H1 (cell line): ENCODE results near the gene CD59. TPM values are rescaled to one million over a fixed set of nuclear protein-coding genes. Genes with fewer than 3 reads are reported as not detected.

ENCODE experiments used
- CTCF ChIA-PET: fragments of 300-600 bp; sonication (Branson Sonifier 250); formaldehyde crosslinking; loops from one replicate; lab custom pipeline; 2021; ENCODE audit not compliant: partially characterized antibody; lab: Charles Lee
- POLR2A ChIA-PET: fragments of 300-600 bp; sonication (Branson Sonifier 250); formaldehyde crosslinking; loops from one replicate; lab custom pipeline; 2021; ENCODE audit warnings: inconsistent platforms; ENCODE audit not compliant: partially characterized antibody; lab: Charles Lee
- DNase-seq, 2 experiments: peaks; one replicate each; pipeline versions ENCODE4 v3.0.0 to v3.0.0-alpha.2; 2010 to 2022; ENCODE audit warnings: low spot score in 2 of 2, low read depth in 1 of 2, mixed read lengths in 1 of 2
- FAIRE-seq: peaks from 2 replicates; lab custom pipeline; 2011; peaks lifted over from hg19 to GRCh38; lab: Jason Lieb, UNC
- H2AFZ ChIP-seq: 2 replicates; pipeline ENCODE4 v1.8.1; 2012; ENCODE audit warnings: low read length, inconsistent platforms
- H2AK5ac ChIP-seq: 2 replicates; pipeline ENCODE4 v1.6.1; 2013; ENCODE audit warnings: low read depth, low read length
- H2BK120ac ChIP-seq: replicated peaks from 2 replicates; pipeline ENCODE3; 2013; ENCODE audit warnings: low read depth, low read length, inconsistent platforms
- H2BK12ac ChIP-seq: 2 replicates; pipeline ENCODE4 v1.6.1; 2013; ENCODE audit warnings: low read depth, low read length
- H2BK15ac ChIP-seq: 2 replicates; pipeline ENCODE4 v1.6.1; 2013; ENCODE audit warnings: low read length
- H2BK20ac ChIP-seq: 2 replicates; pipeline ENCODE4 v1.6.1; 2013; ENCODE audit warnings: low read length
- H2BK5ac ChIP-seq: 2 replicates; pipeline ENCODE4 v1.6.1; 2013; ENCODE audit warnings: low read depth, low read length
- H3K14ac ChIP-seq: 2 replicates; pipeline ENCODE4 v1.6.1; 2013; ENCODE audit warnings: inconsistent platforms; ENCODE audit not compliant: insufficient read length
- H3K18ac ChIP-seq: 2 replicates; pipeline ENCODE4 v1.6.1; 2013; ENCODE audit warnings: low read length; ENCODE audit errors: extremely low read depth
- H3K23ac ChIP-seq: 2 replicates; pipeline ENCODE4 v1.6.1; 2013; ENCODE audit warnings: inconsistent platforms; ENCODE audit not compliant: insufficient read length
- H3K23me2 ChIP-seq: 2 replicates; pipeline ENCODE4 v1.6.1; 2013; ENCODE audit warnings: low read depth, low read length
- H3K27ac ChIP-seq: 2 replicates; pipeline ENCODE4 v1.6.1; 2011; ENCODE audit warnings: low read depth, low read length, inconsistent platforms
- H3K27me3 ChIP-seq, 4 experiments: replicated peaks in 1 of 4; 1 replicate in 1 of 4; 2 replicates in 3 of 4; pipeline versions ENCODE4 v1.6.1 to v1.8.1; 2011 to 2013; ENCODE audit warnings: low read length in 3 of 4, mild to moderate bottlenecking in 3 of 4, inconsistent platforms in 2 of 4, mixed read lengths in 2 of 4, moderate library complexity in 1 of 4; ENCODE audit not compliant: control insufficient read depth in 3 of 4, insufficient read depth in 3 of 4; ENCODE audit errors: extremely low read depth in 1 of 4
- H3K36me3 ChIP-seq, 4 experiments: 2 replicates each; pipeline versions ENCODE4 v1.6.1 to v1.8.1; 2011 to 2013; ENCODE audit warnings: mild to moderate bottlenecking in 4 of 4, low read length in 3 of 4, moderate library complexity in 2 of 4, control low read depth in 1 of 4, inconsistent platforms in 1 of 4; ENCODE audit not compliant: insufficient read depth in 4 of 4, control insufficient read depth in 2 of 4
- H3K4ac ChIP-seq: replicated peaks from 2 replicates; pipeline ENCODE3; 2013; ENCODE audit warnings: low read length, low read depth, mixed read lengths, inconsistent platforms; ENCODE audit not compliant: insufficient read length
- H3K4me1 ChIP-seq, 4 experiments: replicated peaks in 1 of 4; 1 replicate in 1 of 4; 2 replicates in 3 of 4; pipeline versions ENCODE4 v1.6.1 to v1.8.1; 2011 to 2013; ENCODE audit warnings: low read length in 3 of 4, inconsistent platforms in 2 of 4, mixed read lengths in 1 of 4; ENCODE audit not compliant: insufficient read depth in 4 of 4, control insufficient read depth in 3 of 4
- H3K4me2 ChIP-seq, 2 experiments: 2 replicates each; pipeline versions ENCODE4 v1.6.1 to v1.8.1; 2011 to 2013; ENCODE audit warnings: low read depth in 2 of 2, low read length in 2 of 2, control low read depth in 1 of 2, inconsistent platforms in 1 of 2, mild to moderate bottlenecking in 1 of 2; ENCODE audit not compliant: insufficient read depth in 1 of 2
- H3K4me3 ChIP-seq, 4 experiments: fragments of 200-600, 300-600 bp in 1 of 4; sonication (generic), shearing (Covaris generic), sonication (Bioruptor Twin) in 1 of 4; 2 replicates each; pipeline versions ENCODE4 v1.5.1 to v1.8.1; 2011 to 2016; ENCODE audit warnings: low read length in 4 of 4, low read depth in 3 of 4, control low read depth in 2 of 4, inconsistent platforms in 2 of 4, mild to moderate bottlenecking in 2 of 4, mixed read lengths in 1 of 4, moderate library complexity in 1 of 4; ENCODE audit not compliant: insufficient read depth in 2 of 4; ENCODE audit errors: extremely low read depth in 1 of 4
- H3K56ac ChIP-seq: replicated peaks from 2 replicates; pipeline ENCODE3; 2013; ENCODE audit warnings: low read depth, mild to moderate bottlenecking, mixed read lengths, low read length, inconsistent platforms; ENCODE audit not compliant: insufficient read length
- H3K79me1 ChIP-seq: 2 replicates; pipeline ENCODE4 v1.6.1; 2013; ENCODE audit warnings: low read depth, low read length, control low read depth
- H3K79me2 ChIP-seq, 2 experiments: 2 replicates each; pipeline versions ENCODE4 v1.6.1 to v1.8.1; 2012 to 2013; ENCODE audit warnings: low read length in 2 of 2, mild to moderate bottlenecking in 2 of 2, inconsistent platforms in 1 of 2; ENCODE audit not compliant: insufficient read depth in 2 of 2, control insufficient read depth in 1 of 2
- H3K9ac ChIP-seq, 4 experiments: replicated peaks in 1 of 4; 1 replicate in 1 of 4; 2 replicates in 3 of 4; pipeline versions ENCODE4 v1.6.1 to v1.8.1; 2011 to 2013; ENCODE audit warnings: low read depth in 3 of 4, low read length in 3 of 4, control low read depth in 2 of 4, mild to moderate bottlenecking in 2 of 4, moderate library complexity in 2 of 4, inconsistent platforms in 1 of 4; ENCODE audit errors: extremely low read depth in 1 of 4
- H3K9me3 ChIP-seq, 2 experiments: 2 replicates each; pipeline versions ENCODE4 v1.6.1 to v1.8.1; 2012 to 2013; ENCODE audit warnings: mild to moderate bottlenecking in 2 of 2, moderate library complexity in 2 of 2, control low read depth in 1 of 2, inconsistent platforms in 1 of 2, low read depth in 1 of 2, low read length in 1 of 2, mixed read lengths in 1 of 2; ENCODE audit not compliant: insufficient read depth in 2 of 2
- H4K20me1 ChIP-seq, 2 experiments: replicated peaks in 1 of 2; 2 replicates each; pipeline versions ENCODE3 to v1.8.1; 2011 to 2013; ENCODE audit warnings: inconsistent platforms in 2 of 2, low read length in 2 of 2, mild to moderate bottlenecking in 1 of 2; ENCODE audit not compliant: insufficient read depth in 2 of 2, control insufficient read depth in 1 of 2
- H4K5ac ChIP-seq: 2 replicates; pipeline ENCODE4 v1.6.1; 2013; ENCODE audit warnings: low read length, low read depth, mixed read lengths, inconsistent platforms; ENCODE audit not compliant: insufficient read length
- H4K8ac ChIP-seq: 2 replicates; pipeline ENCODE4 v1.8.0; 2013; ENCODE audit warnings: mild to moderate bottlenecking, moderate library complexity, low read length, inconsistent platforms; ENCODE audit not compliant: insufficient read depth; ENCODE audit errors: extremely low read depth
- H4K91ac ChIP-seq: replicated peaks from 2 replicates; pipeline ENCODE3; 2013; ENCODE audit warnings: low read length, mixed read lengths, inconsistent platforms; ENCODE audit not compliant: insufficient read length
- CBX8 ChIP-seq: fragments of 300-800, 300-1000 bp; sonication (generic); IDR thresholded peaks from 2 replicates; pipeline ENCODE4 v1.7.1; 2016; ENCODE audit warnings: low read depth, low read length, borderline replicate concordance
- CHD2 ChIP-seq: IDR thresholded peaks from 2 replicates; pipeline ENCODE4 v1.6.1; 2012; ENCODE audit warnings: low read length, improper control_type of control experiment
- GABPA ChIP-seq: IDR thresholded peaks from 2 replicates; pipeline ENCODE4 v1.6.1; 2011; ENCODE audit warnings: mild to moderate bottlenecking, low read length, moderate library complexity, borderline replicate concordance; ENCODE audit not compliant: insufficient read depth
- HDAC6 ChIP-seq: IDR thresholded peaks from one replicate; pipeline ENCODE4 v1.7.1; 2012; ENCODE audit warnings: low read depth, mild to moderate bottlenecking, inconsistent platforms, low read length, moderate library complexity
- KDM1A ChIP-seq: fragments of 200-600, 300-600 bp; sonication (generic); IDR thresholded peaks from 2 replicates; pipeline ENCODE4 v1.7.1; 2016; ENCODE audit warnings: mild to moderate bottlenecking, low read length, borderline replicate concordance
- NRF1 ChIP-seq: IDR thresholded peaks from 2 replicates; pipeline ENCODE4 v1.6.1; 2011; ENCODE audit warnings: mild to moderate bottlenecking, low read depth, low read length, improper control_type of control experiment
- POLR2AphosphoS5 ChIP-seq: IDR thresholded peaks from 2 replicates; pipeline ENCODE4 v1.6.1; 2011; ENCODE audit warnings: low read depth, low read length
- RAD21 ChIP-seq, 2 experiments: IDR thresholded peaks in 1 of 2; conservative IDR thresholded peaks in 1 of 2; 2 replicates each; pipeline ENCODE4 v1.6.1; 2011; ENCODE audit warnings: low read depth in 2 of 2, low read length in 2 of 2, improper control_type of control experiment in 1 of 2, inconsistent platforms in 1 of 2, mild to moderate bottlenecking in 1 of 2, moderate library complexity in 1 of 2
- RFX5 ChIP-seq: IDR thresholded peaks from 2 replicates; pipeline ENCODE4 v1.6.1; 2011; ENCODE audit warnings: low read depth, low read length, improper control_type of control experiment, borderline replicate concordance
- SIN3A ChIP-seq, 2 experiments: IDR thresholded peaks in 1 of 2; conservative IDR thresholded peaks in 1 of 2; 2 replicates each; pipeline ENCODE4 v1.6.1; 2011 to 2012; ENCODE audit warnings: low read length in 2 of 2, improper control_type of control experiment in 1 of 2, low read depth in 1 of 2, mild to moderate bottlenecking in 1 of 2
- SP4 ChIP-seq: IDR thresholded peaks from 2 replicates; pipeline ENCODE4 v1.6.1; 2012; ENCODE audit warnings: low read length, inconsistent platforms
- TAF1 ChIP-seq: IDR thresholded peaks from 2 replicates; pipeline ENCODE4 v1.6.1; 2011; ENCODE audit warnings: mild to moderate bottlenecking, low read depth, low read length
- TAF7 ChIP-seq: optimal IDR thresholded peaks from 2 replicates; pipeline ENCODE3; 2011; ENCODE audit warnings: low read depth, mild to moderate bottlenecking, inconsistent platforms, low read length, moderate library complexity, borderline replicate concordance
- TCF12 ChIP-seq: IDR thresholded peaks from 2 replicates; pipeline ENCODE4 v1.6.1; 2011; ENCODE audit warnings: low read depth, mild to moderate bottlenecking, low read length
- WGBS, 2 experiments: shearing (Covaris generic) in 1 of 2; methylation state at CpG; one replicate each; pipeline versions ENCODE4 v1.1.6 to v1.1.7; 2013 to 2015; ENCODE audit warnings: low lambda C conversion rate in 2 of 2, mixed read lengths in 2 of 2, inconsistent platforms in 1 of 2, low coverage in 1 of 2, missing lambda C conversion rate in 1 of 2; ENCODE audit not compliant: insufficient replicate concordance in 2 of 2, insufficient coverage in 1 of 2, insufficient read length in 1 of 2; ENCODE audit errors: extremely low coverage in 1 of 2, missing lambda C conversion rate in 1 of 2; 5-methylcytosine and 5-hydroxymethylcytosine counted together
- polyA plus RNA-seq, 7 experiments: library from polyadenylated mRNA; depleted of rRNA in 3 of 7; stranded (reverse) in 5 of 7; unstranded in 2 of 7; fragments of >200 nt in 5 of 7; fragments of 200-250 nt in 2 of 7; gene quantifications; 1 replicate in 5 of 7; 2 replicates in 1 of 7; 4 replicates in 1 of 7; pipeline versions ENCODE4 v1.2.1 to v1.2.3, GENCODE V29; 2011 to 2013; ENCODE audit warnings: missing spikeins in 2 of 7, mixed read lengths in 2 of 7
- total RNA-seq: library from RNA; stranded (reverse); fragmentation: NEBNext Ultra II Directional; extraction: Animal tissue kit (Norgen Biotek cat#: 25700); gene quantifications from 2 replicates; pipeline ENCODE4 v1.2.1, GENCODE V29; 2021

CD59 gene
- total and polyA plus RNA-seq, 2 of the 8 experiments (the other 6 are each of a cell fraction or from before 2014, with no cell fraction given): 63.1 to 90.3 TPM

DNA sequence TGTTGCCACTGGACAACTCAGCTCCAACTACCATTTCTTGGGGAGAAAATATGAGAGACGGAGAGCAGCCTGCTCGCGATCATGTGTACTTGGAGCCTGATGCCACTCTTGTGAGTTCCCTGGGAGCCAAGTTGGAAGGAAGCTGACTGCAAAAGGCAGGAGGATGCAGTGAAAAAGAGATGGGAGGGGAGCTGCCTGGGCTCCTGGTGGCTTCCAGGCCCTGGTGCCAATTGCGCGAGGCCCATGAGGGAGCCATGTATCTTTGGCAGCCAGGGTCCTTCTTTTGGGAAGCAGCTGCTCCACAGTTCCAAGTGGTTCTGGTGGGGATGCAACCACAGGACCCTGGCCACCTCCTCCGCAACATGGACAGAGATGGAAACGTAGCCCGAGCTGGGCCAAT, 46.7 kb downstream of the CD59 start:
- no peak overlapping the region for H3K18ac ChIP-seq
- no peak overlapping the region for H2BK120ac ChIP-seq
- POLR2A ChIA-PET: interaction anchor here (2.2 kb wide), 1 partner anchor 11 kb away, joined by 9 read pairs; the partner anchor contains the start of gene C11orf91

More for the DNA sequence above, 46.7 kb downstream of the CD59 start:
- Histone ChIP-seq H3K27ac (no peak overlapping the region), H4K91ac (no peak overlapping the region), H2BK15ac (0 out of 2 replicates have a peak overlapping the region, but pooled peaks have one; percentile 33), H3K4me1 (peaks cover 2 to 12% (median 8%) of the 10 kb centered on the region in 4 experiments), H4K8ac (no peak overlapping the region), H4K5ac (no peak overlapping the region), H4K20me1 (no peaks in the 10 kb centered on the region), H3K9ac (no peak overlapping the region), H3K9me3 (no peaks in the 10 kb centered on the region), H2AK5ac (no peak overlapping the region), H2BK20ac (no peak overlapping the region), H3K14ac (no peak overlapping the region), H3K79me2 (no peaks in the 10 kb centered on the region), H3K4me2 (no peak overlapping the region), H2BK12ac (no peak overlapping the region), H3K56ac (no peak overlapping the region), H3K4me3 (no peak overlapping the region), H3K79me1 (no peaks in the 10 kb centered on the region), H3K27me3 (no peaks in the 10 kb centered on the region), H3K23ac (no peak overlapping the region), H2BK5ac (no peak overlapping the region), H2AFZ (no peak overlapping the region), H3K4ac (no peak overlapping the region), H3K36me3 (no peaks in the 10 kb centered on the region), H3K23me2 (no peaks in the 10 kb centered on the region)
- 91% methylated on average over 8 of the region's 8 CpGs; no CpG with 5 or more reads in 1 of the 2 experiments for WGBS, 2 experiments
- no peak for TF ChIP-seq SIN3A (conservative IDR thresholded peaks at IDR 0.05 in 1 of 2, IDR thresholded peaks at IDR 0.05 in 1 of 2; ENCODE audit: low read depth in 1 of 2, low read length in 2 of 2)
- TF ChIP-seq TAF7: no peak
- TF ChIP-seq RAD21 (IDR thresholded peaks at IDR 0.05 in 1 of 2, conservative IDR thresholded peaks at IDR 0.05 in 1 of 2; ENCODE audit: low read depth in 2 of 2, low read length in 2 of 2): no peak
- TF ChIP-seq CBX8: no peak
- no peak for TF ChIP-seq POLR2AphosphoS5
- TF ChIP-seq TCF12: no peak
- TF ChIP-seq SP4: no peak
- TF ChIP-seq KDM1A: no peak
- TF ChIP-seq CHD2: no peak
- no peak for TF ChIP-seq GABPA
- no peak for TF ChIP-seq HDAC6
- TF ChIP-seq TAF1: no peak
- TF ChIP-seq NRF1: no peak
- TF ChIP-seq RFX5: no peak
- CTCF ChIA-PET: interaction anchor here (0.7 to 14.5 kb wide), 18 partner anchors 9 to 325 kb away, joined by 3 to 167 read pairs (median 4); partner anchors contain the start of gene CD59
- no peak for FAIRE-seq
- peak in 1 of 2 experiments; percentile 24 for DNase-seq
